GM12878 (cell line): ENCODE data around the gene CCDC3. TPM values are rescaled to one million over a fixed set of nuclear protein-coding genes. Genes with fewer than 3 reads are reported as not detected.

Source experiments
- ATAC-seq: fragments of 200-7000 bp; cut with Tn5 transposase; 3 replicates; pipeline ENCODE4 v1.9.1; 2020; ENCODE audit warnings: mild to moderate bottlenecking, moderate library complexity
- BruUV-seq: library from RNA; stranded (reverse); fragments of 400-500 nt; replicated peaks from 2 replicates; lab custom pipeline; 2021; lab: Mats Ljungman, UMichigan
- CTCF ChIA-PET: fragments of 300-600 bp; sonication (Branson Sonifier 250); formaldehyde crosslinking; extraction: SDS; loops from one replicate; lab custom pipeline; 2021; ENCODE audit warnings: inconsistent platforms; lab: Yijun Ruan, JAX
- POLR2A ChIA-PET: fragments of 350-600 bp; formaldehyde crosslinking; extraction: SDS; loops from one replicate; lab custom pipeline; 2021; ENCODE audit warnings: inconsistent platforms; lab: Charles Lee
- RAD21 ChIA-PET: fragments of 300-600 bp; sonication (Branson Sonifier 250); formaldehyde crosslinking; loops from one replicate; lab custom pipeline; 2023; ENCODE audit warnings: antibody characterized with exemption; ENCODE audit not compliant: unreplicated experiment; lab: Charles Lee
- SMC1A ChIA-PET: fragments of 300-600 bp; sonication (Branson Sonifier 250); formaldehyde crosslinking; loops from one replicate; lab custom pipeline; 2023; ENCODE audit not compliant: unreplicated experiment, uncharacterized antibody; lab: Charles Lee
- DNase-seq: peaks from one replicate; pipeline ENCODE4 v3.0.0-alpha.2; 2011; ENCODE audit warnings: low read depth, low spot score
- FAIRE-seq: peaks from 3 replicates; lab custom pipeline; 2011; peaks lifted over from hg19 to GRCh38; lab: Jason Lieb, UNC
- H2AFZ ChIP-seq: 2 replicates; pipeline ENCODE4 v1.6.0; 2011; ENCODE audit warnings: low read depth, low read length, control low read depth; ENCODE audit not compliant: control insufficient read depth
- H3K27ac ChIP-seq: 2 replicates; pipeline ENCODE4 v1.5.1; 2011; ENCODE audit warnings: control low read depth; ENCODE audit not compliant: control insufficient read depth, insufficient read depth
- H3K27me3 ChIP-seq, 2 experiments: replicated peaks in 1 of 2; 2 replicates each; pipeline versions ENCODE4 v1.6.0 to v1.6.1; 2011; ENCODE audit warnings: low read length in 1 of 2; ENCODE audit not compliant: control insufficient read depth in 2 of 2, insufficient read depth in 2 of 2
- H3K36me3 ChIP-seq, 2 experiments: 2 replicates each; pipeline ENCODE4 v1.5.1; 2011; ENCODE audit warnings: low read length in 1 of 2; ENCODE audit not compliant: control insufficient read depth in 2 of 2, insufficient read depth in 2 of 2
- H3K4me1 ChIP-seq: 2 replicates; pipeline ENCODE4 v1.6.1; 2011; ENCODE audit warnings: mild to moderate bottlenecking, low read length, moderate library complexity, mixed read lengths; ENCODE audit not compliant: control insufficient read depth, insufficient read depth
- H3K4me2 ChIP-seq: 2 replicates; pipeline ENCODE4 v1.6.0; 2011; ENCODE audit warnings: control low read depth; ENCODE audit not compliant: control insufficient read depth, insufficient read depth
- H3K4me3 ChIP-seq: fragments of 200-600 bp; sonication (generic); 2 replicates; pipeline ENCODE4 v1.5.1; 2016
- H3K79me2 ChIP-seq: 2 replicates; pipeline ENCODE4 v1.6.0; 2011; ENCODE audit warnings: low read length; ENCODE audit not compliant: control insufficient read depth, insufficient read depth
- H3K9ac ChIP-seq: 2 replicates; pipeline ENCODE4 v1.8.0; 2011; ENCODE audit warnings: low read length, control low read depth, mixed read lengths; ENCODE audit not compliant: control insufficient read depth, insufficient read depth
- H3K9me3 ChIP-seq: replicated peaks from 3 replicates; pipeline ENCODE4 v1.5.1; 2011; ENCODE audit warnings: mild to moderate bottlenecking, low read length; ENCODE audit not compliant: control insufficient read depth, insufficient read depth
- H4K20me1 ChIP-seq: 2 replicates; pipeline ENCODE4 v1.6.0; 2011; ENCODE audit not compliant: control insufficient read depth, insufficient read depth
- ASH2L ChIP-seq: fragments of 300-600, 200-600 bp; sonication (generic); IDR thresholded peaks from 2 replicates; pipeline ENCODE4 v1.6.1; 2017; ENCODE audit warnings: low read depth, mild to moderate bottlenecking, borderline replicate concordance
- BCL3 ChIP-seq: IDR thresholded peaks from 2 replicates; pipeline ENCODE4 v1.6.1; 2011; ENCODE audit warnings: borderline replicate concordance, low read depth, mild to moderate bottlenecking, moderate library complexity, low read length; ENCODE audit not compliant: insufficient read depth, poor library complexity, severe bottlenecking
- CUX1 ChIP-seq: IDR thresholded peaks from 2 replicates; pipeline ENCODE4 v1.6.1; 2012; ENCODE audit warnings: improper control_type of control experiment, low read depth, low read length; ENCODE audit not compliant: insufficient replicate concordance
- POLR2AphosphoS2 ChIP-seq: IDR thresholded peaks from 2 replicates; pipeline ENCODE4 v1.6.1; 2011; ENCODE audit warnings: low read depth, mild to moderate bottlenecking, low read length, improper control_type of control experiment, moderate library complexity
- POU2F2 ChIP-seq: IDR thresholded peaks from 3 replicates; pipeline ENCODE4 v1.6.1; 2011; ENCODE audit warnings: low read depth, mild to moderate bottlenecking, low read length, borderline replicate concordance
- TARDBP ChIP-seq: IDR thresholded peaks from 2 replicates; pipeline ENCODE4 v1.6.1; 2016; ENCODE audit warnings: borderline replicate concordance
- WGBS: methylation state at CpG from one replicate; pipeline ENCODE4 v1.1.6; 2016; ENCODE audit warnings: low lambda C conversion rate; ENCODE audit not compliant: insufficient replicate concordance, insufficient coverage; ENCODE audit errors: missing lambda C conversion rate; 5-methylcytosine and 5-hydroxymethylcytosine counted together
- in situ Hi-C: fragments of 300-500 bp; cut with MboI; formaldehyde crosslinking; loops from 9 replicates; pipeline ENCODE4 v1.14.3; 2018; ENCODE audit warnings: mixed read lengths
- intact Hi-C: fragments of 100-400 bp; cut with micrococcal nuclease; formaldehyde crosslinking; loops from one replicate; pipeline ENCODE4 v1.14.2; 2022; ENCODE audit not compliant: unreplicated experiment
- polyA plus RNA-seq, 11 experiments: library from polyadenylated mRNA; depleted of rRNA in 4 of 11; unstranded in 6 of 11; stranded (reverse) in 5 of 11; fragments of >200 nt; fragmentation: Nextera tagmentation in 4 of 11; fragmentation: Illumina TruSeq in 1 of 11; extraction: Ambion mirVana in 4 of 11; extraction: Trizol in 1 of 11; gene quantifications; 1 replicate in 1 of 11; 2 replicates in 10 of 11; pipeline versions ENCODE4 v1.2.1 to v1.2.3, GENCODE V29; 2011 to 2016; ENCODE audit warnings: inconsistent platforms in 2 of 11, missing spikeins in 2 of 11, low read depth in 1 of 11
- total RNA-seq, 4 experiments: library from RNA; depleted of rRNA in 3 of 4; stranded (reverse); fragments of >200 nt in 3 of 4; fragmentation: Illumina TruSeq in 1 of 4; extraction: Trizol in 1 of 4; gene quantifications; 2 replicates each; pipeline versions ENCODE4 v1.2.1 to v1.2.3, GENCODE V29; 2013 to 2021
- TF ChIP-seq, protein P1 (sequence below): IDR thresholded peaks from 2 replicates; pipeline ENCODE4 v1.6.1; 2012; ENCODE audit warnings: mild to moderate bottlenecking, low read depth, low read length

The CCDC3 gene
- total and polyA plus RNA-seq, 10 of the 15 experiments (the other 5 are each of a cell fraction or from before 2014, with no cell fraction given), result 0.08 TPM; not detected in 9

- TF ChIP-seq BCL3 (no peak), POLR2AphosphoS2 (no peak), TARDBP (no peak), POU2F2 (no peak), ASH2L (no peak)
- TF ChIP-seq, protein P1, sequence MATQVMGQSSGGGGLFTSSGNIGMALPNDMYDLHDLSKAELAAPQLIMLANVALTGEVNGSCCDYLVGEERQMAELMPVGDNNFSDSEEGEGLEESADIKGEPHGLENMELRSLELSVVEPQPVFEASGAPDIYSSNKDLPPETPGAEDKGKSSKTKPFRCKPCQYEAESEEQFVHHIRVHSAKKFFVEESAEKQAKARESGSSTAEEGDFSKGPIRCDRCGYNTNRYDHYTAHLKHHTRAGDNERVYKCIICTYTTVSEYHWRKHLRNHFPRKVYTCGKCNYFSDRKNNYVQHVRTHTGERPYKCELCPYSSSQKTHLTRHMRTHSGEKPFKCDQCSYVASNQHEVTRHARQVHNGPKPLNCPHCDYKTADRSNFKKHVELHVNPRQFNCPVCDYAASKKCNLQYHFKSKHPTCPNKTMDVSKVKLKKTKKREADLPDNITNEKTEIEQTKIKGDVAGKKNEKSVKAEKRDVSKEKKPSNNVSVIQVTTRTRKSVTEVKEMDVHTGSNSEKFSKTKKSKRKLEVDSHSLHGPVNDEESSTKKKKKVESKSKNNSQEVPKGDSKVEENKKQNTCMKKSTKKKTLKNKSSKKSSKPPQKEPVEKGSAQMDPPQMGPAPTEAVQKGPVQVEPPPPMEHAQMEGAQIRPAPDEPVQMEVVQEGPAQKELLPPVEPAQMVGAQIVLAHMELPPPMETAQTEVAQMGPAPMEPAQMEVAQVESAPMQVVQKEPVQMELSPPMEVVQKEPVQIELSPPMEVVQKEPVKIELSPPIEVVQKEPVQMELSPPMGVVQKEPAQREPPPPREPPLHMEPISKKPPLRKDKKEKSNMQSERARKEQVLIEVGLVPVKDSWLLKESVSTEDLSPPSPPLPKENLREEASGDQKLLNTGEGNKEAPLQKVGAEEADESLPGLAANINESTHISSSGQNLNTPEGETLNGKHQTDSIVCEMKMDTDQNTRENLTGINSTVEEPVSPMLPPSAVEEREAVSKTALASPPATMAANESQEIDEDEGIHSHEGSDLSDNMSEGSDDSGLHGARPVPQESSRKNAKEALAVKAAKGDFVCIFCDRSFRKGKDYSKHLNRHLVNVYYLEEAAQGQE, result no peak
Observed at GRCh38 chr10:13049774-13050420, 48.4 kb upstream of the CCDC3 start (continued).

GRCh38 chr10:13048762-13049161 lies 47.2 kb upstream of the CCDC3 start:
- no peak for ATAC-seq
- Histone ChIP-seq H2AFZ (no peak overlapping the region), H3K9ac (no peak overlapping the region), H3K79me2 (no peaks in the 10 kb centered on the region), H3K36me3 (no peaks in the 10 kb centered on the region), H3K27ac (no peak overlapping the region), H3K4me3 (no peak overlapping the region), H3K27me3 (no peaks in the 10 kb centered on the region), H3K9me3 (no peaks in the 10 kb centered on the region), H3K4me2 (no peak overlapping the region), H3K4me1 (no peaks in the 10 kb centered on the region), H4K20me1 (no peaks in the 10 kb centered on the region)
- TF ChIP-seq CUX1, result no peak
- POLR2A ChIA-PET, result no interaction called here
- CTCF ChIA-PET, result interaction anchor here (0.6 to 0.8 kb wide), 2 partner anchors 27 to 938 kb away, joined by 3 read pairs; no protein-coding TSS in a partner anchor
- no peak for DNase-seq
- SMC1A ChIA-PET, result no interaction called here
- RAD21 ChIA-PET, result no interaction called here
- intact Hi-C loops (no loop called here), in situ Hi-C loops (no loop called here)
- FAIRE-seq, result no peak
- 19% methylated on average over 3 of the region's 3 CpGs for WGBS
- BruUV-seq, result no TSS peak
